GM10266 (cell line): Measurements from ENCODE around the gene SPINK8.

ENCODE experiments used
- DNase-seq: peaks from one replicate; pipeline ENCODE4 v3.0.0; 2012; ENCODE audit errors: extremely low spot score
- CTCF ChIP-seq: IDR thresholded peaks from 2 replicates; pipeline ENCODE4 v1.5.1; 2012; ENCODE audit warnings: mild to moderate bottlenecking, low read depth; ENCODE audit not compliant: control insufficient read depth, insufficient read depth; ENCODE audit errors: missing control alignments

Gene SPINK8

GRCh38 chr3:48364840-48365239 lies 31.4 kb upstream of the SPINK8 start:
- TF ChIP-seq CTCF: no peak
- no peak for DNase-seq

GRCh38 chr3:48361928-48362327 lies 28.5 kb upstream of the SPINK8 start:
- TF ChIP-seq CTCF: no peak

GRCh38 chr3:48356419-48356818 lies 23.0 kb upstream of the SPINK8 start:
- no peak for DNase-seq
- no peak for TF ChIP-seq CTCF

More at GRCh38 chr3:48361928-48362327, 28.5 kb upstream of the SPINK8 start:
- DNase-seq: no peak

- TF ChIP-seq CTCF: no peak
- no peak for DNase-seq
These were observed 20.5 kb upstream of the SPINK8 start for GRCh38 chr3:48353987-48354386.

- DNase-seq: no peak
- no peak for TF ChIP-seq CTCF
These were observed 19.1 kb upstream of the SPINK8 start for GRCh38 chr3:48352546-48352945.

GRCh38 chr3:48347500-48347899 lies 14.0 kb upstream of the SPINK8 start:
- no peak for DNase-seq
- no peak for TF ChIP-seq CTCF

GRCh38 chr3:48345946-48346572 lies 12.6 kb upstream of the SPINK8 start:
- no peak for TF ChIP-seq CTCF
- no peak for DNase-seq
